NCI-H1105 (cell line): ENCODE data around the gene DYNC1I1.

Experiments
- DNase-seq: peaks from one replicate; lab custom pipeline; 2025; lab: John Stamatoyannopoulos, UW

The DYNC1I1 gene

GRCh38 chr7:96085953-96086352 lies 313.6 kb downstream of the DYNC1I1 start:
- DNase-seq = peak; percentile 58

GRCh38 chr7:96088579-96088978 lies 316.2 kb downstream of the DYNC1I1 start:
- no peak for DNase-seq

- DNase-seq = no peak
Measured at GRCh38 chr7:96089511-96089910, 317.2 kb downstream of the DYNC1I1 start.

GRCh38 chr7:96090756-96091155 lies 318.4 kb downstream of the DYNC1I1 start:
- DNase-seq = no peak

- DNase-seq = no peak
Measured at GRCh38 chr7:96093435-96093834, 321.1 kb downstream of the DYNC1I1 start.

GRCh38 chr7:96097835-96098234 lies 325.5 kb downstream of the DYNC1I1 start:
- no peak for DNase-seq

- no peak for DNase-seq
Measured at GRCh38 chr7:96100737-96101136, 328.4 kb downstream of the DYNC1I1 start.

GRCh38 chr7:96102096-96102811 lies 329.9 kb downstream of the DYNC1I1 start:
- DNase-seq = no peak

GRCh38 chr7:96104984-96105383 lies 332.6 kb downstream of the DYNC1I1 start:
- DNase-seq = no peak

- DNase-seq = no peak
Measured at GRCh38 chr7:96111405-96111804, 339.1 kb downstream of the DYNC1I1 start.

GRCh38 chr7:96114190-96114589 lies 341.8 kb downstream of the DYNC1I1 start:
- no peak for DNase-seq

GRCh38 chr7:96116173-96116572 lies 343.8 kb downstream of the DYNC1I1 start:
- DNase-seq = no peak

GRCh38 chr7:96118449-96119001 lies 346.2 kb downstream of the DYNC1I1 start:
- no peak for DNase-seq

- peak; percentile 47 for DNase-seq
Measured at GRCh38 chr7:96120445-96121225, 348.3 kb downstream of the DYNC1I1 start.

GRCh38 chr7:96121752-96122151 lies 349.4 kb downstream of the DYNC1I1 start:
- DNase-seq = no peak

- no peak for DNase-seq
Measured at GRCh38 chr7:96122746-96123145, 350.4 kb downstream of the DYNC1I1 start.

- DNase-seq = no peak
Measured at GRCh38 chr7:96126382-96126781, 354.0 kb downstream of the DYNC1I1 start.

- no peak for DNase-seq
Measured at GRCh38 chr7:96127746-96128145, 355.4 kb downstream of the DYNC1I1 start.

GRCh38 chr7:96131525-96131924 lies 359.2 kb downstream of the DYNC1I1 start:
- peak; percentile 32 for DNase-seq

GRCh38 chr7:96135241-96135640 lies 362.9 kb downstream of the DYNC1I1 start:
- DNase-seq = no peak

- DNase-seq = peak; percentile 97
Measured at GRCh38 chr7:96136600-96137239, 364.4 kb downstream of the DYNC1I1 start.

GRCh38 chr7:96143495-96144259 lies 371.3 kb downstream of the DYNC1I1 start:
- DNase-seq = no peak
